ENCODE measurements around the gene DTX2.
"Not testable (repeated sequence)": the region's sequence is repeated elsewhere in the genome, so short reads cannot be mapped to it uniquely, and the experiment has no call there.

DTX2 gene

GRCh38 chr7:76445577-76446008 lies 15.9 kb upstream of the DTX2 start:
- DNase-seq = peak; percentile 83

- not testable (repeated sequence) for DNase-seq
Observed at GRCh38 chr7:76457017-76457416, 4.5 kb upstream of the DTX2 start.

GRCh38 chr7:76458504-76458903 lies 3.0 kb upstream of the DTX2 start:
- not testable (repeated sequence) for DNase-seq

- not testable (repeated sequence) for DNase-seq
Observed at GRCh38 chr7:76460767-76461166, 742 bp upstream of the DTX2 start.

GRCh38 chr7:76462271-76462882 lies 868 bp downstream of the DTX2 start:
- not testable (repeated sequence) for DNase-seq

GRCh38 chr7:76464959-76465358 lies 3.5 kb downstream of the DTX2 start:
- not testable (repeated sequence) for DNase-seq

GRCh38 chr7:76465950-76466349 lies 4.4 kb downstream of the DTX2 start:
- DNase-seq = not testable (repeated sequence)

GRCh38 chr7:76467743-76468404 lies 6.4 kb downstream of the DTX2 start:
- not testable (repeated sequence) for DNase-seq

- not testable (repeated sequence) for DNase-seq
Observed at GRCh38 chr7:76471556-76472221, 10.2 kb downstream of the DTX2 start.

GRCh38 chr7:76473097-76473496 lies 11.6 kb downstream of the DTX2 start:
- not testable (repeated sequence) for DNase-seq

GRCh38 chr7:76476280-76476679 lies 14.8 kb downstream of the DTX2 start:
- DNase-seq = not testable (repeated sequence)

GRCh38 chr7:76476742-76477474 lies 15.4 kb downstream of the DTX2 start:
- not testable (repeated sequence) for DNase-seq

GRCh38 chr7:76479628-76480027 lies 18.1 kb downstream of the DTX2 start:
- not testable (repeated sequence) for DNase-seq

GRCh38 chr7:76480403-76481253 lies 19.1 kb downstream of the DTX2 start:
- not testable (repeated sequence) for DNase-seq

GRCh38 chr7:76482660-76483059 lies 21.2 kb downstream of the DTX2 start:
- not testable (repeated sequence) for DNase-seq

GRCh38 chr7:76483081-76483480 lies 21.6 kb downstream of the DTX2 start:
- DNase-seq = not testable (repeated sequence)

- not testable (repeated sequence) for DNase-seq
Observed at GRCh38 chr7:76484456-76484855, 22.9 kb downstream of the DTX2 start.

- not testable (repeated sequence) for DNase-seq
Observed at GRCh38 chr7:76485822-76486610, 24.5 kb downstream of the DTX2 start.

- DNase-seq = not testable (repeated sequence)
Observed at GRCh38 chr7:76486618-76487017, 25.1 kb downstream of the DTX2 start.

GRCh38 chr7:76487969-76488368 lies 26.5 kb downstream of the DTX2 start:
- DNase-seq = not testable (repeated sequence)

- DNase-seq = not testable (repeated sequence)
Observed at GRCh38 chr7:76492139-76492538, 30.6 kb downstream of the DTX2 start.
